ENCODE measurements around the gene TBATA. TPM values are rescaled to one million over a fixed set of nuclear protein-coding genes. Genes with fewer than 3 reads are reported as not detected.

The TBATA gene
- total RNA-seq, 1 donor from 2014 or later = not detected

DNA sequence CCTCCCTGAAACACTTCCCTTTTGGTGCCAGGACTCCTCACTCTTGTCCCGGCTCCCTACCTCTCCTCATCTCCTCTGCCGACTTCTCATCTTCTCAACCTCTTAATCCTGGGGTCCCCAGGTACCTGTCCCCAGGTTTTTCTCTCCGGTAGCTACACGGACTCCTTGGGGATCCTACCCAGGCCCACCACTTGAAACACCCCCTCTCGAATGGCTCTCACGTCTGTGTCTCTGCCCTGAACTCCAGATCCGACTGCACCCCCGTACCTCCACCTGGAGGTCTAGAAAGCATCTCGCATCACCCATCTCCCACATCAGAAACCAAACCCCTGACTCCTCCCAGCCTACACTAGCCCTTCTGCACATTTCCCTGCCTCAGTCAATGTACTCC lies 4.8 kb downstream of the TBATA start:
- TF ChIP-seq, protein P1, sequence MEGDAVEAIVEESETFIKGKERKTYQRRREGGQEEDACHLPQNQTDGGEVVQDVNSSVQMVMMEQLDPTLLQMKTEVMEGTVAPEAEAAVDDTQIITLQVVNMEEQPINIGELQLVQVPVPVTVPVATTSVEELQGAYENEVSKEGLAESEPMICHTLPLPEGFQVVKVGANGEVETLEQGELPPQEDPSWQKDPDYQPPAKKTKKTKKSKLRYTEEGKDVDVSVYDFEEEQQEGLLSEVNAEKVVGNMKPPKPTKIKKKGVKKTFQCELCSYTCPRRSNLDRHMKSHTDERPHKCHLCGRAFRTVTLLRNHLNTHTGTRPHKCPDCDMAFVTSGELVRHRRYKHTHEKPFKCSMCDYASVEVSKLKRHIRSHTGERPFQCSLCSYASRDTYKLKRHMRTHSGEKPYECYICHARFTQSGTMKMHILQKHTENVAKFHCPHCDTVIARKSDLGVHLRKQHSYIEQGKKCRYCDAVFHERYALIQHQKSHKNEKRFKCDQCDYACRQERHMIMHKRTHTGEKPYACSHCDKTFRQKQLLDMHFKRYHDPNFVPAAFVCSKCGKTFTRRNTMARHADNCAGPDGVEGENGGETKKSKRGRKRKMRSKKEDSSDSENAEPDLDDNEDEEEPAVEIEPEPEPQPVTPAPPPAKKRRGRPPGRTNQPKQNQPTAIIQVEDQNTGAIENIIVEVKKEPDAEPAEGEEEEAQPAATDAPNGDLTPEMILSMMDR (IDR thresholded peaks at IDR 0.05; ENCODE audit: partially characterized antibody, unreplicated experiment) = no peak
- Mint-ChIP-seq H3K9me3 (ENCODE audit: unreplicated experiment) (peaks cover 6% of the 10 kb centered on the region), H3K36me3 (ENCODE audit: unreplicated experiment) (no peaks in the 10 kb centered on the region), H3K4me3 (ENCODE audit: unreplicated experiment) (no peak overlapping the region), H3K27me3 (ENCODE audit: unreplicated experiment) (peaks cover 6% of the 10 kb centered on the region), H3K27ac (ENCODE audit: unreplicated experiment) (no peak overlapping the region), H3K4me1 (ENCODE audit: low read depth, unreplicated experiment) (peaks cover 2% of the 10 kb centered on the region)
- no peak for DNase-seq

DNA sequence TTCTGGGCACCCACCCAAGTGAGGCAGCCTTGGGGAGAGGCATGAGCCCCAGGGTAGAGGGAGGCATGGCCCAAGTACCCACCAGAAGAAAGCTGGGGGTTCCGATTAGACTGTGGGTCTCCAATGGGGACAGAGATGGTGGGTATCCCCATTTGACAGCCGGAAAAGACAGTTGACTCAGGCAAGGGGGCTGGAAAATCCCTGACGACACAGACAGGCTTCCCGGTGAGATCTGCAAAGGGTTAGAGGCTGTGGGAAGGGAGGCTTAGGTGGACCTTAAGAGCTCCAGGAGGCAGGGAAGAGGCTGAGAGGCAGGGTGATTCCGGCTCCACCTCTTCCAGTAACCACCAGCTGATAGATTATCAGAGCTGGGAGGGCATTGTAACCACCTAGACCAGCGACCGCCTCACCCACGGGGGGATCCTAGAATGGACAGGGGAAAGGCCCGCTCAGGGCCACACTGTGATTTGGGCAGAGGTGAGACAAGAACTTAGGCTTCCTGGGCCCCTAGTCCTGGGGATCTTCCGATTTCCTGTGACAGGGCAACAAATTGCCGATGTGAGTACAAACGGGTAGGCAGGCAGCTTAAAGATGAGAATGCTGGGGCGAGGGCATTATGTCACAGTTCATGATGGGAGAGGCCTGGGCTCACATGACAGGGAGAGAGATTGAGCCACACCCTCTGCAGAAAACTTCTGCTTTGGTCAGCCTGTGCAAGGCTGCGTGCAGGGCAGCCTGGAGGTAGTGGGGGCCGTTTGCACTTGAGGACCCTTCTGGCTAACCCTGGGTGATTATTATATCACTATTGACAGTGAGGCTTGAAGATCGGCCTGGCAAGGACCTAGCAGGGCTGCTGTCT lies 5.4 kb downstream of the TBATA start:
- Mint-ChIP-seq H3K27ac (ENCODE audit: unreplicated experiment) (peak overlapping the region; percentile 17), H3K36me3 (ENCODE audit: unreplicated experiment) (no peaks in the 10 kb centered on the region), H3K27me3 (ENCODE audit: unreplicated experiment) (peaks cover 6% of the 10 kb centered on the region), H3K4me3 (ENCODE audit: unreplicated experiment) (no peak overlapping the region), H3K4me1 (ENCODE audit: low read depth, unreplicated experiment) (peaks cover 2% of the 10 kb centered on the region), H3K9me3 (ENCODE audit: unreplicated experiment) (peaks cover 6% of the 10 kb centered on the region)
- DNase-seq = no peak
- TF ChIP-seq, protein P1 (IDR thresholded peaks at IDR 0.05; ENCODE audit: partially characterized antibody, unreplicated experiment) = no peak

DNA sequence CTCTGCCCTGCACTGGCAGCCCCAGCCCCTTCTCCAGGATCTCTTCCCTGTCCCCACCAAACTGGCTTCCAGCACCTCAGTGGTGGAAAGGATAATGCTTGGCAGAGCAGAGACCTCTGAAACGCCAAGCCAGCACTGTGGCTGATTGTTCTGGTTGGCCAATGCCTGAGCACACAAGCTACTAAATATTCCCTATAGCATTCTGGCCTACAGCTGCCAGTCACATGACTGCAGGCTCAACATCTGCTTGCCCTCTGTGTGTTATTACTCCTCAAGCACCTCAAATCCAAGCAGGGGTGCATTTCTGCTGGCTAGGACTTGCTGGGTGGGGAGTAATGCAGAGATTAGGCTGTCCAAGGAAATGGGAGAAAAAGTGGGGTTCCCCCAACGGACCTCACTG lies 6.1 kb downstream of the TBATA start:
- H3K36me3 Mint-ChIP-seq (ENCODE audit: unreplicated experiment) = no peaks in the 10 kb centered on the region
- peaks cover 2% of the 10 kb centered on the region for H3K4me1 Mint-ChIP-seq (ENCODE audit: low read depth, unreplicated experiment)
- no peak overlapping the region for H3K4me3 Mint-ChIP-seq (ENCODE audit: unreplicated experiment)
- H3K9me3 Mint-ChIP-seq (ENCODE audit: unreplicated experiment) = peaks cover 6% of the 10 kb centered on the region
- TF ChIP-seq, protein P1 (IDR thresholded peaks at IDR 0.05; ENCODE audit: partially characterized antibody, unreplicated experiment) = no peak
- peak overlapping the region; percentile 79 for H3K27ac Mint-ChIP-seq (ENCODE audit: unreplicated experiment)
- no peak for DNase-seq
- H3K27me3 Mint-ChIP-seq (ENCODE audit: unreplicated experiment) = peaks cover 8% of the 10 kb centered on the region

DNA sequence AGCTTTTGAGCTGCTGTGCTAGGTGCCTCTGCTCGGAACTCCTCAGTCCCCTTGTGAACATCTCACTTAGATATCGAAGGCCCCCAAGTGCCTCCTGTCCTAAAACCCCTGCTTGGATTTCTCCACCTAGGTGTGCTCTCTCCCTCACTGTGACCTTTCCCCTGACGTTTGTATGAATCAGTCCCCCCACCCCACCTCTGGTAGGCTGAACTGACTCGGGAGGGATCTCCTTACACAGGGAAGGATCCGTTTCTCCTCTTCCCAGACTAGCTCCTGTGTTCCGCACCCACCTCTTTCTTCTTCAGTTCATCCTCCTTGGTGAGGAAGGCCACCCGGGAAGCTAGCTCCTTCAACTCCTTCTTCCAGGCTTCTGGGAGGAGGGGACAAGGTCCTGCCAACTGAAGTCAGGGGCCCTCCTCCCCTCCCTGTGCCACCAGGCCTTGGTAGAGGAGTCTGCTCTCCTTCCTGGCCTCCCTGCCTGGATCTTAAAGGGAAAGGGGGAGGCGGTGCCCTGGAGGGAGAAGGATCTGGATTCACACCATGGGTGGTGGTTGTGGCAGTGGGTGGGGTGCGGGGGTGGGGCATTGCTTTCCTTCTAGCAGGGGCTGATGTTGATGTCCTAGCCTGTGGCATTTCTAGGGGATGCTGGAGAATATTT lies 6.8 kb downstream of the TBATA start:
- TF ChIP-seq, protein P1 (IDR thresholded peaks at IDR 0.05; ENCODE audit: partially characterized antibody, unreplicated experiment) = no peak
- Mint-ChIP-seq H3K27me3 (ENCODE audit: unreplicated experiment) (peaks cover 9% of the 10 kb centered on the region), H3K9me3 (ENCODE audit: unreplicated experiment) (peaks cover 6% of the 10 kb centered on the region), H3K4me1 (ENCODE audit: low read depth, unreplicated experiment) (peaks cover 2% of the 10 kb centered on the region), H3K36me3 (ENCODE audit: unreplicated experiment) (peaks cover 1% of the 10 kb centered on the region), H3K4me3 (ENCODE audit: unreplicated experiment) (no peak overlapping the region), H3K27ac (ENCODE audit: unreplicated experiment) (no peak overlapping the region)
- no peak for DNase-seq
